ENCODE results near the gene PLXNA4.

Gene PLXNA4

GRCh38 chr7:132279718-132280117, 296.6 kb downstream of the PLXNA4 start:
- Histone ChIP-seq H3K36me3 (no peaks in the 10 kb centered on the region), H4K20me1 (no peaks in the 10 kb centered on the region), H3K4me1 (no peaks in the 10 kb centered on the region), H3K27ac (no peak overlapping the region), H3K27me3 (no peaks in the 10 kb centered on the region), H3K4me2 (no peak overlapping the region), H3K9me3 (replicated peaks in 1 of 11) (no peaks in the 10 kb centered on the region), H3K9ac (no peak overlapping the region), H3K4me3 (no peak overlapping the region)
- no peak for TF ChIP-seq Cebpa-rat (IDR thresholded peaks at IDR 0.05)

GRCh38 chr7:132276976-132277725, 299.1 kb downstream of the PLXNA4 start:
- no peaks in the 10 kb centered on the region for H3K4me1 ChIP-seq
- H3K9me3 ChIP-seq (replicated peaks in 1 of 11): no peaks in the 10 kb centered on the region
- H4K20me1 ChIP-seq: no peaks in the 10 kb centered on the region
- H3K36me3 ChIP-seq: no peaks in the 10 kb centered on the region
- H3K9ac ChIP-seq: no peak overlapping the region
- H3K4me2 ChIP-seq: no peak overlapping the region
- H3K27me3 ChIP-seq: no peaks in the 10 kb centered on the region
- TF ChIP-seq Cebpa-rat (IDR thresholded peaks at IDR 0.05): no peak
- H3K27ac ChIP-seq: no peak overlapping the region
- H3K4me3 ChIP-seq: no peak overlapping the region

GRCh38 chr7:132276234-132276630, 300.0 kb downstream of the PLXNA4 start:
- no peak overlapping the region for H3K4me2 ChIP-seq
- no peaks in the 10 kb centered on the region for H3K36me3 ChIP-seq
- H3K9ac ChIP-seq: no peak overlapping the region
- no peak overlapping the region for H3K4me3 ChIP-seq
- no peaks in the 10 kb centered on the region for H3K4me1 ChIP-seq
- no peak for TF ChIP-seq Cebpa-rat (IDR thresholded peaks at IDR 0.05)
- no peaks in the 10 kb centered on the region for H3K27me3 ChIP-seq
- no peaks in the 10 kb centered on the region for H3K9me3 ChIP-seq (replicated peaks in 1 of 11)
- no peak overlapping the region for H3K27ac ChIP-seq
- no peaks in the 10 kb centered on the region for H4K20me1 ChIP-seq

GRCh38 chr7:132275416-132276233, 300.6 kb downstream of the PLXNA4 start:
- Histone ChIP-seq H3K4me2 (no peak overlapping the region), H3K27ac (no peak overlapping the region), H3K9me3 (replicated peaks in 1 of 11) (no peaks in the 10 kb centered on the region), H3K4me3 (no peak overlapping the region), H3K27me3 (no peaks in the 10 kb centered on the region), H3K4me1 (no peaks in the 10 kb centered on the region), H4K20me1 (no peaks in the 10 kb centered on the region), H3K9ac (no peak overlapping the region), H3K36me3 (no peaks in the 10 kb centered on the region)
- TF ChIP-seq Cebpa-rat (IDR thresholded peaks at IDR 0.05): no peak

GRCh38 chr7:132272763-132273371, 303.4 kb downstream of the PLXNA4 start:
- TF ChIP-seq Cebpa-rat (IDR thresholded peaks at IDR 0.05): no peak
- Histone ChIP-seq H3K4me2 (no peak overlapping the region), H3K4me3 (no peak overlapping the region)

GRCh38 chr7:132270517-132270916, 305.8 kb downstream of the PLXNA4 start:
- Histone ChIP-seq H3K9me3 (replicated peaks in 1 of 11) (no peaks in the 10 kb centered on the region), H4K20me1 (no peaks in the 10 kb centered on the region), H3K36me3 (no peaks in the 10 kb centered on the region)

More at GRCh38 chr7:132272763-132273371, 303.4 kb downstream of the PLXNA4 start:
- Histone ChIP-seq H3K9me3 (replicated peaks in 1 of 11) (no peaks in the 10 kb centered on the region), H3K27ac (no peak overlapping the region), H3K36me3 (no peaks in the 10 kb centered on the region), H3K9ac (no peak overlapping the region), H3K27me3 (no peaks in the 10 kb centered on the region), H3K4me1 (no peaks in the 10 kb centered on the region), H4K20me1 (no peaks in the 10 kb centered on the region)

GRCh38 chr7:132269718-132270117, 306.6 kb downstream of the PLXNA4 start:
- no peak overlapping the region for H3K4me3 ChIP-seq
- no peak for TF ChIP-seq Cebpa-rat (IDR thresholded peaks at IDR 0.05)

More at GRCh38 chr7:132270517-132270916, 305.8 kb downstream of the PLXNA4 start:
- no peak overlapping the region for H3K9ac ChIP-seq
- H3K4me2 ChIP-seq: no peak overlapping the region
- no peak overlapping the region for H3K4me3 ChIP-seq
- no peak for TF ChIP-seq Cebpa-rat (IDR thresholded peaks at IDR 0.05)
- H3K27ac ChIP-seq: no peak overlapping the region
- no peaks in the 10 kb centered on the region for H3K27me3 ChIP-seq
- no peaks in the 10 kb centered on the region for H3K4me1 ChIP-seq

GRCh38 chr7:132263151-132263550, 313.1 kb downstream of the PLXNA4 start:
- Histone ChIP-seq H3K4me1 (no peaks in the 10 kb centered on the region), H4K20me1 (0 out of 22 replicates have a peak, but pooled peaks cover 0 to 5% (median 0%) of the 10 kb centered on the region in 11 experiments), H3K9me3 (replicated peaks in 1 of 11) (no peaks in the 10 kb centered on the region), H3K36me3 (no peaks in the 10 kb centered on the region), H3K27ac (no peak overlapping the region), H3K9ac (no peak overlapping the region), H3K27me3 (no peaks in the 10 kb centered on the region), H3K4me2 (no peak overlapping the region), H3K4me3 (no peak overlapping the region)
- no peak for TF ChIP-seq Cebpa-rat (IDR thresholded peaks at IDR 0.05)

More at GRCh38 chr7:132269718-132270117, 306.6 kb downstream of the PLXNA4 start:
- no peaks in the 10 kb centered on the region for H3K4me1 ChIP-seq
- no peak overlapping the region for H3K4me2 ChIP-seq
- H3K36me3 ChIP-seq: no peaks in the 10 kb centered on the region
- H3K27me3 ChIP-seq: no peaks in the 10 kb centered on the region
- H3K9me3 ChIP-seq (replicated peaks in 1 of 11): no peaks in the 10 kb centered on the region
- no peak overlapping the region for H3K27ac ChIP-seq
- no peak overlapping the region for H3K9ac ChIP-seq
- no peaks in the 10 kb centered on the region for H4K20me1 ChIP-seq

- no peak for TF ChIP-seq Cebpa-rat (IDR thresholded peaks at IDR 0.05)
- Histone ChIP-seq H3K9ac (no peak overlapping the region), H3K9me3 (replicated peaks in 1 of 11) (no peaks in the 10 kb centered on the region), H3K36me3 (no peaks in the 10 kb centered on the region), H3K4me2 (no peak overlapping the region), H3K27me3 (no peaks in the 10 kb centered on the region), H3K4me3 (no peak overlapping the region), H3K27ac (no peak overlapping the region), H3K4me1 (no peaks in the 10 kb centered on the region), H4K20me1 (0 out of 22 replicates have a peak, but pooled peaks cover 0 to 5% (median 0%) of the 10 kb centered on the region in 11 experiments)
These were observed 314.2 kb downstream of the PLXNA4 start for GRCh38 chr7:132262160-132262470.
